ENCODE results near the gene PRODH.
"Not testable (repeated sequence)": the region's sequence is repeated elsewhere in the genome, so short reads cannot be mapped to it uniquely, and the experiment has no call there.

The PRODH gene

GRCh38 chr22:18954303-18954989 lies 18.4 kb upstream of the PRODH start:
- peak in 1 of 2 experiments; percentile 7 for DNase-seq (ENCODE audit: low read depth in 2 of 2)

GRCh38 chr22:18953128-18953527 lies 17.0 kb upstream of the PRODH start:
- not testable (repeated sequence) for DNase-seq (ENCODE audit: low read depth in 2 of 2)

GRCh38 chr22:18952022-18952421 lies 15.9 kb upstream of the PRODH start:
- DNase-seq (ENCODE audit: low read depth in 2 of 2), result no peak

DNA sequence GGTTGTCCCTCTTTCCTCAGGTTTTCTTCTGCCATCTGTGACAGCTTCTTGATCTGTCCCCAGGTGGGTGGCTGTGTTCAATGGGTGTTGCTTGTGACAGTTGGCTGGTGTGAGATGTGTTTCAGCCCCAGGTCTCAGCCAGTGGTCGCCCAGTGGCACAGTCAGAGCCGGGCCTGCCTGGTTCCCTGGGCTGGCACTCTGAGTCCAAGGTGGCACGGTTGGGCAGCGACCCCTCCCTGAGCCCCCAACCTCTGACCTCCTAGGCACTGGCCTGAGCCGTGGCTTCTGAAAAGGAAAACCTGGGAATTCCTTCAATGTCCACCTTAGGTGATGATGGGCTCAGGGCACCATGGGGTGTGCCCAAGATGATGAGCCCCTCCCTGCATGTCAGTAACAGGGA lies 14.0 kb upstream of the PRODH start:
- DNase-seq (ENCODE audit: low read depth in 2 of 2), result no peak

- no peak for DNase-seq (ENCODE audit: low read depth in 2 of 2)
Measured at GRCh38 chr22:18947905-18948304, 11.8 kb upstream of the PRODH start.

- DNase-seq (ENCODE audit: low read depth in 2 of 2), result not testable (repeated sequence)
Measured at GRCh38 chr22:18947105-18947504, 11.0 kb upstream of the PRODH start.

GRCh38 chr22:18938691-18939090 lies 2.6 kb upstream of the PRODH start:
- DNase-seq (ENCODE audit: low read depth in 2 of 2), result not testable (repeated sequence)

DNA sequence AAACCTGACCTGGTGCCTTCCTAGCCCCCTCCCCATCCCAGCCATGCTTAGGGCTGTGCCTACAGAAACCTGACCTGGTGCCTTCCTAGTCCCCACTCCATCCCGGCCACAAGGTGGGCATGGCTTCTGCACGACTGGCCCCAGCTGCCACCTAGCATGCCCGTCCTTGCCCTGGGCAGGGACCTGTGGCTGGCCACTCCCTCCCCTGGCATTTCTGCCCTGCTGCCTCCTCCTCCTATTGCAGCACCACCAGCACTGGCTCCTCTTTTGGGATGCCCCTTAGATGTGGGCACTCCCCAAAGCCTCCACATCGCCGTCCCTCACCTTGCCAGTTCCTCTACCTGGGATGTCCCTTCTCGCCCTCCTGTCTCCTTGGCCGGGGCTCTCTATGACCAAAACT lies 1.4 kb downstream of the PRODH start:
- DNase-seq (ENCODE audit: low read depth in 2 of 2), result not testable (repeated sequence)

- no peak for DNase-seq (ENCODE audit: low read depth in 2 of 2)
Measured at GRCh38 chr22:18933914-18934313, 2.2 kb downstream of the PRODH start.

GRCh38 chr22:18931905-18932652 lies 4.0 kb downstream of the PRODH start:
- DNase-seq (ENCODE audit: low read depth in 2 of 2), result no peak

DNA sequence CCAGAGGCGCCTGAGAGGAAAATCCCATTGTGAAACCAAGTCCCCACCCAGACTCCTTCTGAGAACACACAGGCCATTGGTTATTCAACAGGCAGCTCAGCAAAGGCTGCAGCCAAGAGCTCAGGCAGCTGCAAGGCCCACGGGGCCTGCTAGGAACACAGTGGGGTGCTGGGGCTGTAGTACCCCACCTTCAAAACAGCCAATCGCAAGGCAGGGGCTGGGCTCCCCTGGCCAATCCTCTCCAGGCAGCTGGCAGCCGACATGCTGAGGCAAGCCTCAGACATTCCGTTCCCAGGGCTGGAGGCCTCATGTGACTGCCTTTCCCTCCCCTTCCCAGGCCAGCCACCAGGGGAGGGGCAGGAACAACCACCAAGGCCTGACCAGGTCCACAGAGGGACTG lies 6.6 kb downstream of the PRODH start:
- DNase-seq (ENCODE audit: low read depth in 2 of 2), result no peak

GRCh38 chr22:18927573-18927972 lies 8.5 kb downstream of the PRODH start:
- no peak for DNase-seq (ENCODE audit: low read depth in 2 of 2)

GRCh38 chr22:18927020-18927419 lies 9.1 kb downstream of the PRODH start:
- no peak for DNase-seq (ENCODE audit: low read depth in 2 of 2)

DNA sequence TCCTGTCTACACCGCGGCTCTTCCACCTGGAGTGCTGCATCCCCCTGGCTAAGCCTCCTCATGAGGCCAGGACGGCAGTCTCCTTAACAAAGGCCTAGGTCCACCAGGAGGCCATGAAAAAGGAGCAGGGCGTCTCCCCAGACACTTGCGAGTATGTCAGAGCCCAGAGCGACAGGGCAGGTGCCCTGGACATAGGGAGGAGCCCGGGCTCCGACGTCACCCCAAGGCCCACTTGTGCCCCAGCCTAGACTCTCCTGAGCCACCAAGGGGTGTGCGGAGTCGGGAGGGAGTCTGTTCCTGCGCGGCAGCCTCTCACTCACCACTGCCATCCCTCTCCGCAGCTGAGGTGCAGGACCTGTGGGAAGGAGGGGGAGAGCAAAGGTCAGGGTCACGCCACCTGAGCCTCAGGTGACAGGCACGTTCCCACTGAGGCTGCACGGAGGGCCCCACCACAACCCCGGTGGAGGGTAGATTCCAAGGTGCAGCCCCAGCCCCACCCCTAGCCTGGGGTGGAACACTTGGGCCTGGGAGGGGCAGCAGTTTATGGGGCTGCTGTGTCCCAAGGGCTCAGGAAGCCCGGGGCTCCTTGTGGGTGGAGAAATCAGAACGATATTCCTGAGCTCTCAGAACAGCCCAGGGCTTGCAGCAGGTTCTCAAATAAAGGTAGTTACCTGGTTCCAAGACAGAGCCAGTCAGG lies 10.6 kb downstream of the PRODH start:
- no peak for DNase-seq (ENCODE audit: low read depth in 2 of 2)

DNA sequence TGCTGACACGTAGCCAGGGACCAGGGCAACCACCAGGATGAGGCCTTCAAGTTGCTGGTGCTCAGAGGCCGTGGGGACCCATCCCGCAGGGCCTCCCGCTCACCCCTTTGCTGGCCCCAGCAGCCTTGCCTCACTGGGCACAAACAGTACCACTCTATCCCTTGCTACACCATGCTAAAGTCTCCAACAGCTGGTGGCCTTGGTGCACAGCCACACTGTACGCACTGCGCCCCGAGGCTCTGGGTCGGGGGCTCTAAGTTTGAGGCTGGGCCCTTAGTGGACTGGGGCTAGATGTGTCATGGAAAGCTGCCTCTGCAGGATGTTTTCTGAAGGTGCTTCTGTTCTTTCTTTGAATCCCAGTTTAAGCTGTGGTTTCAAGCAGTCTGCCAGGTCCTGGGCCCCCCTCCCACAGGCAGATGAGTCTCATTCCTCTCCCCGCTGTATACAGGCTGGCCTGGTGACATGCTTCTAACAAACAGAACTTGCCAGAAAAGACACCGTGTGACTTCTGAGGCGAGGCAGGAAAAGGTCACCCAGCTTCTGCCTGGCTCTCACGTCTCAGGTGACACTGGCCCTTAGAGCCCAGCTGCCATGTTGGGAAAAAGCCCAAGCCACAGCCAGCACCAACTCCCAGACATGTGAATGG lies 15.7 kb downstream of the PRODH start:
- DNase-seq (ENCODE audit: low read depth in 2 of 2), result not testable (repeated sequence)

DNA sequence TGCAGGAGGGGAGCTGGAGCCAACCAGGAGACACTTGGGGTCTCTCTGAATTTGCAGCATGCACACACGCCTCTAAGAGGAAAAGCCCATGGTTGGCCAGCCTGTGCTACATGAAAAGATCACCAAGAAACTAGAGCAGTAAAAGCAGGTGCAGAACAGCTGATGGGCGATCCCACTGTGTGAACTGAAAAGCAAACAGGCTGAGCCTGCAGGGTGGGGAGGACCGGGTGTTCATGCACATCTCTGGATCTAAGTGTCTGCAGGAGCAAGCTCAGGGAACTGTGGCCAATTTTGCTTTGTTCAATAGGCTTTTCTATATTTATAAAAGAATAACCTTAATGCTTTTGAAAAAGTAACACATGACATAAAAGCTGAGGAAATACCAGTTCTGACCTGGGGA lies 18.3 kb downstream of the PRODH start:
- not testable (repeated sequence) for DNase-seq (ENCODE audit: low read depth in 2 of 2)

- not testable (repeated sequence) for DNase-seq (ENCODE audit: low read depth in 2 of 2)
Measured at GRCh38 chr22:18915550-18915949, 20.5 kb downstream of the PRODH start.

- not testable (repeated sequence) for DNase-seq (ENCODE audit: low read depth in 2 of 2)
Measured at GRCh38 chr22:18914558-18914957, 21.5 kb downstream of the PRODH start.

GRCh38 chr22:18912264-18912946 lies 23.7 kb downstream of the PRODH start:
- DNase-seq (ENCODE audit: low read depth in 2 of 2), result not testable (repeated sequence)

GRCh38 chr22:18911535-18911934 lies 24.6 kb downstream of the PRODH start:
- DNase-seq (ENCODE audit: low read depth in 2 of 2), result not testable (repeated sequence)

DNA sequence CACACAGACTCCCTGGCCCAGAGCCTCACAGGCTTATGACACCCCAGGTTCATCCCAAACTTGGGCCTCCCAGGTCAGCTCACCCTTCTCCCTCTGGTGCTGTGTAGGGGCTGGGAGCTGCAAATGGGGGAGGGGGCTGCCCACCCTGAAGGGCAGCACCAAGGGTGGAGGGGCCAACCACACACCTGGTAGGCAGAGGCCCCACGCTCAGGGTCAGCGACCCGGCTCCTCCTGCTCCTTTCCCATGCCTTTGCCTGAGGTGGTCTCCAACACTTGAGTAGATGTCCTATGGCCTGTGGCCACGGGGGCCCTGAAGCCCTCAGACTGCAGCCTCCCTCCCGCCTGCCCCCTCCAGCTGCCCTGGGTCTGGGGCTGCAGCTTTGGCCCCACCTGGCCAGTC lies 26.5 kb downstream of the PRODH start:
- no peak for DNase-seq (ENCODE audit: low read depth in 2 of 2)

DNA sequence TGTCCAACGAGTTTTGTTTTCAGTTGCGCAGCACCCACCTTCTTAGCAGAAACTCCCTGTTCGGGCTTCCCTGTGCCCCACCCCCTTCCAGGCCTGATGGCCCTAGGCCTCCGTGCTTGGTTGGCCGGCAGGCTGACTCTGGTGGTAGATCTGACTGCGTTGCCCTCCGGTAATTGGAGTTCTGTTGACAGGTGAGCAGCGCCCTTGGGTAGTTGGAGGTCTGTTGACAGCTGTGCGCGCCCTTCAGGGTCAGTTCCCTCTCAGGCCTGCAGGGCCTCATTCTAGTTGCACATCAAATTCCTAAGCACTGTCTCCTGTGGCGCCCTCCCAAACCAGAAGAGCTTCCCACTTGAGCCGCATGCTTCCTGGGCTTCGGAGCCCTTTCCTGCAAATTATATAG lies 29.2 kb downstream of the PRODH start:
- no peak for DNase-seq (ENCODE audit: low read depth in 2 of 2)
